CD14-positive monocyte (primary cell): ENCODE measurements around the gene ARHGEF1. TPM values are rescaled to one million over a fixed set of nuclear protein-coding genes. Genes with fewer than 3 reads are reported as not detected.
A peak's percentile ranks its signal among the peaks of the same experiment; 100 is the strongest.

ENCODE experiments used
- DNase-seq, 3 donors: peaks; one replicate each; pipeline ENCODE4 v3.0.0-alpha.2; 2011 to 2022
- H2AFZ ChIP-seq: 2 replicates; pipeline ENCODE4 v1.6.0; 2012; ENCODE audit warnings: mild to moderate bottlenecking, low read depth, low read length, inconsistent platforms; ENCODE audit not compliant: insufficient read depth, poor library complexity, severe bottlenecking
- H3K27ac ChIP-seq, 2 donors: 1 replicate in 1 of 2; 2 replicates in 1 of 2; pipeline ENCODE4 v1.5.1; 2012 to 2013; ENCODE audit warnings: low read length in 2 of 2, control low read depth in 1 of 2, inconsistent platforms in 1 of 2, low read depth in 1 of 2, mild to moderate bottlenecking in 1 of 2
- H3K27me3 ChIP-seq, 2 donors: one replicate each; pipeline versions ENCODE4 v1.6.0 to v1.6.1; 2011 to 2013; ENCODE audit warnings: low read length in 2 of 2; ENCODE audit not compliant: control insufficient read depth in 2 of 2, insufficient read depth in 2 of 2
- H3K36me3 ChIP-seq, 2 donors: replicated peaks in 1 of 2; 1 replicate in 1 of 2; 2 replicates in 1 of 2; pipeline versions ENCODE4 v1.5.1 to v1.6.1; 2012 to 2013; ENCODE audit warnings: low read length in 2 of 2, control low read depth in 1 of 2, inconsistent platforms in 1 of 2, mild to moderate bottlenecking in 1 of 2; ENCODE audit not compliant: insufficient read depth in 2 of 2, control insufficient read depth in 1 of 2
- H3K4me1 ChIP-seq, 2 donors: 1 replicate in 1 of 2; 2 replicates in 1 of 2; pipeline versions ENCODE4 v1.5.1 to v1.6.1; 2012 to 2013; ENCODE audit warnings: low read length in 2 of 2, control low read depth in 1 of 2, inconsistent platforms in 1 of 2, mild to moderate bottlenecking in 1 of 2, moderate library complexity in 1 of 2; ENCODE audit not compliant: insufficient read depth in 2 of 2, control insufficient read depth in 1 of 2
- H3K4me2 ChIP-seq: replicated peaks from 2 replicates; pipeline ENCODE3; 2012; ENCODE audit warnings: low read length, moderate library complexity, mild to moderate bottlenecking; ENCODE audit not compliant: poor library complexity, severe bottlenecking; ENCODE audit errors: extremely low read depth
- H3K4me3 ChIP-seq, 3 experiments: fragments of 200-600 bp in 1 of 3; sonication (generic) in 1 of 3; replicated peaks in 1 of 3; 1 replicate in 2 of 3; 2 replicates in 1 of 3; pipeline ENCODE4 v1.5.1; 2011 to 2013; ENCODE audit warnings: low read length in 3 of 3, mild to moderate bottlenecking in 3 of 3, control low read depth in 2 of 3, low read depth in 2 of 3, inconsistent platforms in 1 of 3, moderate library complexity in 1 of 3
- H3K79me2 ChIP-seq: 2 replicates; pipeline ENCODE4 v1.6.0; 2012; ENCODE audit warnings: mild to moderate bottlenecking, control low read depth, inconsistent platforms, low read length, moderate library complexity; ENCODE audit not compliant: insufficient read depth
- H3K9ac ChIP-seq: 2 replicates; pipeline ENCODE4 v1.6.0; 2017; ENCODE audit warnings: low read length, mild to moderate bottlenecking; ENCODE audit not compliant: insufficient read depth, poor library complexity, severe bottlenecking
- H3K9me3 ChIP-seq, 2 donors: replicated peaks in 1 of 2; 1 replicate in 1 of 2; 2 replicates in 1 of 2; pipeline versions ENCODE4 v1.5.1 to v1.6.1; 2012 to 2013; ENCODE audit warnings: low read length in 2 of 2, control low read depth in 1 of 2; ENCODE audit not compliant: control insufficient read depth in 1 of 2, insufficient read depth in 1 of 2
- H4K20me1 ChIP-seq: 2 replicates; pipeline ENCODE4 v1.6.0; 2012; ENCODE audit warnings: mild to moderate bottlenecking, low read length, control low read depth, moderate library complexity; ENCODE audit not compliant: insufficient read depth
- H3K27ac Mint-ChIP-seq, 7 donors: one replicate each; pipeline ENCODE4 v1.8.0; 2020; ENCODE audit warnings: mild to moderate bottlenecking in 7 of 7, mixed read lengths in 7 of 7, moderate library complexity in 6 of 7, inconsistent platforms in 2 of 7
- H3K27me3 Mint-ChIP-seq, 3 donors: one replicate each; pipeline ENCODE4 v1.8.0; 2021 to 2022; ENCODE audit warnings: low read depth in 3 of 3, mild to moderate bottlenecking in 3 of 3, mixed read lengths in 3 of 3, moderate library complexity in 3 of 3, inconsistent platforms in 1 of 3
- H3K36me3 Mint-ChIP-seq, 2 donors: one replicate each; pipeline ENCODE4 v1.8.0; 2020; ENCODE audit warnings: mixed read lengths in 2 of 2, inconsistent platforms in 1 of 2, mild to moderate bottlenecking in 1 of 2
- H3K4me1 Mint-ChIP-seq: one replicate; pipeline ENCODE4 v1.8.0; 2020; ENCODE audit warnings: mild to moderate bottlenecking, mixed read lengths
- H3K4me3 Mint-ChIP-seq, 2 donors: one replicate each; pipeline ENCODE4 v1.8.0; 2020; ENCODE audit warnings: mild to moderate bottlenecking in 2 of 2, mixed read lengths in 2 of 2, moderate library complexity in 1 of 2
- H3K9me3 Mint-ChIP-seq, 7 donors: one replicate each; pipeline ENCODE4 v1.8.0; 2020 to 2022; ENCODE audit warnings: mixed read lengths in 7 of 7, mild to moderate bottlenecking in 6 of 7, moderate library complexity in 6 of 7, inconsistent platforms in 2 of 7
- WGBS: methylation state at CpG from one replicate; pipeline ENCODE4 v1.1.5; 2013; ENCODE audit warnings: missing lambda C conversion rate; ENCODE audit not compliant: insufficient coverage; 5-methylcytosine and 5-hydroxymethylcytosine counted together
- intact Hi-C, 2 donors: fragments of 100-400 bp; cut with micrococcal nuclease; formaldehyde crosslinking; loops; one replicate each; pipeline versions ENCODE4 v1.15.0 to v1.15.1; 2023
- polyA plus RNA-seq, 3 donors: library from polyadenylated mRNA; depleted of rRNA in 1 of 3; unstranded in 2 of 3; stranded (reverse) in 1 of 3; fragments of 300-500 nt in 2 of 3; fragments of >200 nt in 1 of 3; fragmentation: Illumina TruSeq in 2 of 3; gene quantifications; 1 replicate in 2 of 3; 2 replicates in 1 of 3; pipeline ENCODE4 v1.2.3, GENCODE V29; 2012 to 2021
- TF ChIP-seq, protein P1 (sequence below): fragments of 200-600 bp; IDR thresholded peaks from one replicate; pipeline ENCODE4 v1.8.0; 2022; ENCODE audit warnings: antibody characterized with exemption, mild to moderate bottlenecking

The ARHGEF1 gene
- polyA plus RNA-seq, 3 donors: 82.8 to 622 (median 95.5) TPM

DNA sequence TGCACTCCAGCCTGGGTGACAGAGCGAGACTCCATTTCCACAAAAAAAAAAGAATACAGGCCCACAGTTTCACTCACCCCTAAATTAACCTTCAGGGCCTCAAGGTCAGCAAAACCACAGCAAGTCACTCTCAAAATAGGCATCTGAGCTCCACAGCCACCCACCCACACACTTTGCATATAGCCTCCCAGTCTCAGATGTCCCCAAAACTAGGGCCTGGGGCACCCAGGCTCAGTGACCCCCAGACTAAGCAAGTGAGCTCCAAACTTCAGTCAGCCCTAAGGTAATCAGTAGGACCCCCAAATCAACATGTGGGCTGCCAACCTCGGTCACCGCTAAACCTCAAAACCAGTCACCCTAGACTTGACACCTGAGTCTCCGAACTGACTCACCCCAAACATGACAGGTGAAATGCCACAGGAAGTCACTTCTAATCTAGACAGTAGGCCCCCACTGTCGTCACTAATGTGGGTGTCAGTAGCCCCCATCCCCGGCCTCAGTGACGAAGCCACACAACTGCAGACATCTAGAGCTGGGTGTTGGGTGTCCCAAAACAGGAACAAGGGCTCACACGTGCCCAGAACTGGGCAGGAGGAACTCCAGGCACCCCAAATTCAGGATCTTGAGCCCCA lies 62.3 kb downstream of the ARHGEF1 start:
- peaks cover 3 to 8% of the 10 kb centered on the region in 2 donors for H3K36me3 Mint-ChIP-seq
- Histone ChIP-seq H4K20me1 (no peaks in the 10 kb centered on the region), H3K27me3 (peaks cover 12 to 16% of the 10 kb centered on the region in 2 donors), H3K4me2 (no peak overlapping the region), H3K79me2 (no peaks in the 10 kb centered on the region), H3K9ac (no peak overlapping the region), H2AFZ (no peak overlapping the region), H3K4me1 (peaks cover 3 to 7% of the 10 kb centered on the region in 2 donors), H3K36me3 (no peaks in the 10 kb centered on the region), H3K4me3 (no peak overlapping the region), H3K9me3 (peaks cover 0 to 4% of the 10 kb centered on the region in 2 donors), H3K27ac (no peak overlapping the region)
- intact Hi-C loops: no loop called here
- H3K9me3 Mint-ChIP-seq: peaks cover 0 to 9% (median 4%) of the 10 kb centered on the region in 7 donors
- peak overlapping the region in 2 of 7 donors; percentile 7 to 81 for H3K27ac Mint-ChIP-seq
- WGBS: 43% methylated on average over 7 of the region's 8 CpGs
- no peak overlapping the region for H3K4me3 Mint-ChIP-seq
- DNase-seq: peak in 2 of 3 donors; percentile 25 to 52
- H3K27me3 Mint-ChIP-seq: peaks cover 24 to 39% (median 25%) of the 10 kb centered on the region in 3 donors
- H3K4me1 Mint-ChIP-seq: peaks cover 12% of the 10 kb centered on the region
- TF ChIP-seq, protein P1, sequence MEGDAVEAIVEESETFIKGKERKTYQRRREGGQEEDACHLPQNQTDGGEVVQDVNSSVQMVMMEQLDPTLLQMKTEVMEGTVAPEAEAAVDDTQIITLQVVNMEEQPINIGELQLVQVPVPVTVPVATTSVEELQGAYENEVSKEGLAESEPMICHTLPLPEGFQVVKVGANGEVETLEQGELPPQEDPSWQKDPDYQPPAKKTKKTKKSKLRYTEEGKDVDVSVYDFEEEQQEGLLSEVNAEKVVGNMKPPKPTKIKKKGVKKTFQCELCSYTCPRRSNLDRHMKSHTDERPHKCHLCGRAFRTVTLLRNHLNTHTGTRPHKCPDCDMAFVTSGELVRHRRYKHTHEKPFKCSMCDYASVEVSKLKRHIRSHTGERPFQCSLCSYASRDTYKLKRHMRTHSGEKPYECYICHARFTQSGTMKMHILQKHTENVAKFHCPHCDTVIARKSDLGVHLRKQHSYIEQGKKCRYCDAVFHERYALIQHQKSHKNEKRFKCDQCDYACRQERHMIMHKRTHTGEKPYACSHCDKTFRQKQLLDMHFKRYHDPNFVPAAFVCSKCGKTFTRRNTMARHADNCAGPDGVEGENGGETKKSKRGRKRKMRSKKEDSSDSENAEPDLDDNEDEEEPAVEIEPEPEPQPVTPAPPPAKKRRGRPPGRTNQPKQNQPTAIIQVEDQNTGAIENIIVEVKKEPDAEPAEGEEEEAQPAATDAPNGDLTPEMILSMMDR: no peak

DNA sequence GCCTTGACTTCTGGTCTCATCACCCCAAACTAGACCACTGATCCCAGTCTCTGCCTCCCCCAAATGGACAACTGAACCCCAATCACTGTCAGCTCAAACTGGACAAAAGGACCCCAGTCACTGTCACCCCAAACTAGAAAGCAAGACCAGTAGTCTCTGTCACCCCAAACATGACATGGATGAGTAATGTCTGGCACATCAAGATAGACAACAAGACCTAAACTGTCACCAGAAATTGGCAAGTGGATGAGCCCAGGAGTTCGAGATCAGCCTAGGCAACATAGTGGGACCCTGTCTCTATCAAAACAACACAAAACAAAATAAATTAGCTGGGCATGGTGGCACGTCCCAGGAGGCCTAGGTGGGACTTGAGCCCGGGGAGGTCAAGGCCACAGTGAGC lies 64.1 kb downstream of the ARHGEF1 start:
- H3K27ac ChIP-seq: no peak overlapping the region
- H3K9me3 ChIP-seq: no peaks in the 10 kb centered on the region
- Mint-ChIP-seq H3K9me3 (peaks cover 0 to 2% (median 0%) of the 10 kb centered on the region in 7 donors), H3K4me3 (no peak overlapping the region), H3K27ac (peak overlapping the region in 1 of 7 donors; percentile 72), H3K27me3 (peaks cover 13 to 22% (median 13%) of the 10 kb centered on the region in 3 donors), H3K36me3 (no peaks in the 10 kb centered on the region), H3K4me1 (peaks cover 12% of the 10 kb centered on the region)
- DNase-seq: no peak
- intact Hi-C loops: no loop called here
- H3K27me3 ChIP-seq: no peaks in the 10 kb centered on the region
- no peaks in the 10 kb centered on the region for H3K79me2 ChIP-seq
- WGBS: 100% methylated on average over 3 of the region's 3 CpGs
- no peak overlapping the region for H3K4me3 ChIP-seq
- no peak overlapping the region for H3K4me2 ChIP-seq
- TF ChIP-seq, protein P1: no peak
- H2AFZ ChIP-seq: no peak overlapping the region
- no peak overlapping the region for H3K9ac ChIP-seq
- H3K36me3 ChIP-seq: no peaks in the 10 kb centered on the region
- no peaks in the 10 kb centered on the region for H3K4me1 ChIP-seq
- no peaks in the 10 kb centered on the region for H4K20me1 ChIP-seq
